SK-N-SH (cell line): ENCODE data around the gene TXNDC11.

Experiments used
- CHD2 ChIP-seq: fragments of 150-350 bp; IDR thresholded peaks from 2 replicates; pipeline ENCODE4 v1.6.1; 2018; ENCODE audit warnings: low read length; ENCODE audit not compliant: partially characterized antibody
- CTCF ChIP-seq: fragments of 200-600 bp; sonication (generic); IDR thresholded peaks from 2 replicates; pipeline ENCODE4 v1.6.1; 2017; ENCODE audit warnings: antibody characterized with exemption, mild to moderate bottlenecking, moderate library complexity
- EP300 ChIP-seq, 2 experiments: IDR thresholded peaks; 2 replicates each; pipeline versions ENCODE4 v1.4.0 to v1.6.1; 2012; ENCODE audit warnings: borderline replicate concordance in 1 of 2, low read depth in 1 of 2, low read length in 1 of 2
- GABPA ChIP-seq: IDR thresholded peaks from 2 replicates; pipeline ENCODE4 v1.4.0; 2012; ENCODE audit warnings: low read depth, mild to moderate bottlenecking
- NFIC ChIP-seq: IDR thresholded peaks from 2 replicates; pipeline ENCODE4 v1.4.0; 2012; ENCODE audit warnings: borderline replicate concordance
- RAD21 ChIP-seq: IDR thresholded peaks from 2 replicates; pipeline ENCODE4 v1.6.1; 2012; ENCODE audit warnings: mild to moderate bottlenecking, low read length
- RFX5 ChIP-seq: IDR thresholded peaks from 2 replicates; pipeline ENCODE4 v1.6.1; 2012; ENCODE audit warnings: mild to moderate bottlenecking, improper control_type of control experiment, low read length
- RXRA ChIP-seq: IDR thresholded peaks from 2 replicates; pipeline ENCODE4 v1.4.0; 2012; ENCODE audit warnings: low read depth, mild to moderate bottlenecking, borderline replicate concordance
- SIN3A ChIP-seq: IDR thresholded peaks from 2 replicates; pipeline ENCODE4 v1.6.1; 2012; ENCODE audit warnings: low read depth, mild to moderate bottlenecking, low read length, moderate library complexity, borderline replicate concordance
- SMC3 ChIP-seq: IDR thresholded peaks from 2 replicates; pipeline ENCODE4 v1.6.1; 2012; ENCODE audit warnings: low read depth, low read length, improper control_type of control experiment
- USF1 ChIP-seq: IDR thresholded peaks from 2 replicates; pipeline ENCODE4 v1.4.0; 2012; ENCODE audit warnings: low read depth, borderline replicate concordance
- ZBTB33 ChIP-seq: IDR thresholded peaks from 2 replicates; pipeline ENCODE4 v1.4.0; 2012; ENCODE audit warnings: low read depth, borderline replicate concordance
- TF ChIP-seq, protein P1 (sequence below): fragments of 150-350 bp; IDR thresholded peaks from 2 replicates; pipeline ENCODE4 v1.6.1; 2017; ENCODE audit warnings: antibody characterized with exemption, low read length, low read depth, borderline replicate concordance

DNA sequence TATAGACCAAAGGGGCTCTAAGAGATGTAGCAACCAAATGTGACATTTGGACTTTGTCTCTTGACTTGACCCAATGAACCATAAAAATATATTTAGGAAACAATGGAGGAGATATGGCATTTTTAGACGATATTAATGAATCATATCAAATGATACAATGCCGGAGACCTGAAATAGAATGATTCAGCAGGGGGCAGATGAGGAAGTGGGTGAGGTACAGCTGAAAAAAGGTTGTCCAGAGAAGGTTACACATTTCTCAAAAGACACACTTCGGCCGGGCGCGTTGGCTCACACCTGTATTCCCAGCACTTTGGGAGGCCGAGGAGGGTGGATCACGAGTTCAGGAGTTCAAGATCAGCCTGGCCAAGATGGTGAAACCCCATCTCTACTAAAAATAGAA, 90.9 kb downstream of the TXNDC11 start:
- no peak for TF ChIP-seq CTCF
- no peak for TF ChIP-seq CHD2
- TF ChIP-seq NFIC = no peak
- no peak for TF ChIP-seq GABPA
- TF ChIP-seq EP300 (IDR thresholded peaks at IDR 0.05; ENCODE audit: borderline replicate concordance in 1 of 2, low read depth in 1 of 2, low read length in 1 of 2) = no peak
- TF ChIP-seq RFX5 = no peak
- TF ChIP-seq USF1 = no peak
- TF ChIP-seq, protein P1, sequence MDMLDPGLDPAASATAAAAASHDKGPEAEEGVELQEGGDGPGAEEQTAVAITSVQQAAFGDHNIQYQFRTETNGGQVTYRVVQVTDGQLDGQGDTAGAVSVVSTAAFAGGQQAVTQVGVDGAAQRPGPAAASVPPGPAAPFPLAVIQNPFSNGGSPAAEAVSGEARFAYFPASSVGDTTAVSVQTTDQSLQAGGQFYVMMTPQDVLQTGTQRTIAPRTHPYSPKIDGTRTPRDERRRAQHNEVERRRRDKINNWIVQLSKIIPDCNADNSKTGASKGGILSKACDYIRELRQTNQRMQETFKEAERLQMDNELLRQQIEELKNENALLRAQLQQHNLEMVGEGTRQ = no peak
- TF ChIP-seq ZBTB33 = no peak
- no peak for TF ChIP-seq RAD21
- no peak for TF ChIP-seq SIN3A
- TF ChIP-seq RXRA = no peak
- no peak for TF ChIP-seq SMC3
